ENCODE results near the gene GPR15LG.

DNA sequence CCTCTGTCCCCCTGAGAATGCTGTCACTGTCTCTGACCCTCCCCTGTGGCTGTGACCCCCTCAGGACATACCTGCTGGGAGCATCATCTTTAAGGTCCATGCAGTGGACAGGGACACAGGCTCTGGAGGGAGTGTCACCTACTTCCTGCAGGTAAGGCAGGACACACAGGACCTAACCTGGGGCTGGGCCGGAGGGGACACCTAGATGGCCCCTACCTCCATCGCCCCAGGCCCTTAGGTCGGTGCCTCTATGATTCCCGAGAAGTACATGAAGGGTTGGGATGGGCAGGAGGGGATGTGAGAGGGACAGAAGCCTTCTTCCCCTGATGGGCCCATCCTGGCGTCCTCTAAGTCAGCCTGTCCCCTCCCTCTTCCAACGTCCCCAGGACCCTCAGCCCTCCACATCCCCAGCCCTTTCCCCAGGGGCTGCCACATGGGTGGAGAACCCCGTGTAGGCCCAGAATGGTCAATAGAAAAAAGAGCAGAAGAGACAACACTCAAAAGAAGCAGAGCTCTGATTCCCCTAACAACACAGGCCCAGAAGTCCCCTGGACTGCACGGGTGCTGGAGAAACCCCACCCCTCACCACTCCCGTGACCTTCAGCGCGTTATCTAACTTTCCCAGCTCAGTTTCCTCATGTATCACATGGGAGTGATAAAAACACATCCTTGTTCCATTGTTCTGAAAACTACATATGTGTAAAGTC, 27.1 kb downstream of the GPR15LG start:
- TF ChIP-seq, protein P1, sequence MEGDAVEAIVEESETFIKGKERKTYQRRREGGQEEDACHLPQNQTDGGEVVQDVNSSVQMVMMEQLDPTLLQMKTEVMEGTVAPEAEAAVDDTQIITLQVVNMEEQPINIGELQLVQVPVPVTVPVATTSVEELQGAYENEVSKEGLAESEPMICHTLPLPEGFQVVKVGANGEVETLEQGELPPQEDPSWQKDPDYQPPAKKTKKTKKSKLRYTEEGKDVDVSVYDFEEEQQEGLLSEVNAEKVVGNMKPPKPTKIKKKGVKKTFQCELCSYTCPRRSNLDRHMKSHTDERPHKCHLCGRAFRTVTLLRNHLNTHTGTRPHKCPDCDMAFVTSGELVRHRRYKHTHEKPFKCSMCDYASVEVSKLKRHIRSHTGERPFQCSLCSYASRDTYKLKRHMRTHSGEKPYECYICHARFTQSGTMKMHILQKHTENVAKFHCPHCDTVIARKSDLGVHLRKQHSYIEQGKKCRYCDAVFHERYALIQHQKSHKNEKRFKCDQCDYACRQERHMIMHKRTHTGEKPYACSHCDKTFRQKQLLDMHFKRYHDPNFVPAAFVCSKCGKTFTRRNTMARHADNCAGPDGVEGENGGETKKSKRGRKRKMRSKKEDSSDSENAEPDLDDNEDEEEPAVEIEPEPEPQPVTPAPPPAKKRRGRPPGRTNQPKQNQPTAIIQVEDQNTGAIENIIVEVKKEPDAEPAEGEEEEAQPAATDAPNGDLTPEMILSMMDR (IDR thresholded peaks at IDR 0.05; ENCODE audit: low read length) = no peak
- no peak for TF ChIP-seq EZH2 (IDR thresholded peaks at IDR 0.05; ENCODE audit: borderline replicate concordance, low read length)
